HEK293 (cell line): ENCODE data around the gene EXOC3.

ENCODE experiments used
- CTCF ChIA-PET: fragments of 350-600 bp; formaldehyde crosslinking; extraction: SDS; loops from one replicate; lab custom pipeline; 2021; ENCODE audit warnings: antibody characterized with exemption; lab: Yijun Ruan, JAX
- POLR2A ChIA-PET: fragments of 300-600 bp; formaldehyde crosslinking; extraction: SDS; loops from one replicate; lab custom pipeline; 2020; ENCODE audit warnings: antibody characterized with exemption, inconsistent platforms; lab: Yijun Ruan, JAX
- H3K27ac ChIP-seq: fragments of 200-500 bp; sonication (Bioruptor generic); 2 replicates; pipeline ENCODE4 v1.5.1; 2014; ENCODE audit warnings: low read depth, low read length, control low read depth, inconsistent platforms; ENCODE audit errors: extremely low read depth
- H3K36me3 ChIP-seq, 2 experiments: fragments of 200-500 bp in 1 of 2; sonication (Bioruptor generic) in 1 of 2; 1 replicate in 1 of 2; 2 replicates in 1 of 2; pipeline ENCODE4 v1.5.1; 2014 to 2017; ENCODE audit warnings: inconsistent platforms in 2 of 2, low read length in 2 of 2; ENCODE audit not compliant: control insufficient read depth in 2 of 2, insufficient read depth in 1 of 2
- H3K4me1 ChIP-seq: fragments of 200-500 bp; sonication (Bioruptor generic); 2 replicates; pipeline ENCODE4 v1.5.1; 2014; ENCODE audit warnings: mild to moderate bottlenecking, low read length, inconsistent platforms; ENCODE audit not compliant: control insufficient read depth, insufficient read depth
- H3K4me3 ChIP-seq: 2 replicates; pipeline ENCODE4 v1.5.1; 2011; ENCODE audit warnings: low read depth, mild to moderate bottlenecking, control low read depth, low read length, moderate library complexity
- H3K9me3 ChIP-seq: fragments of 200-500 bp; sonication (Bioruptor generic); 2 replicates; pipeline ENCODE4 v1.5.1; 2014; ENCODE audit warnings: low read depth, low read length, inconsistent platforms; ENCODE audit not compliant: control insufficient read depth, insufficient read depth
- GFI1B ChIP-seq: fragments of 450-650 bp; formaldehyde crosslinking; IDR thresholded peaks from 2 replicates; pipeline ENCODE4 v1.5.1; 2016; ENCODE audit warnings: missing biosample characterization, missing genetic modification characterization
- HOXC10 ChIP-seq: sonication (generic); formaldehyde crosslinking; IDR thresholded peaks from 2 replicates; pipeline ENCODE4 v1.8.1; 2023; ENCODE audit warnings: mild to moderate bottlenecking, missing genetic modification reagents
- IKZF3 ChIP-seq: fragments of 450-650 bp; IDR thresholded peaks from 2 replicates; pipeline ENCODE4 v1.5.0; 2018; ENCODE audit warnings: missing biosample characterization, mild to moderate bottlenecking, missing genetic modification characterization, moderate library complexity
- KLF10 ChIP-seq: fragments of 450-650 bp; IDR thresholded peaks from 2 replicates; pipeline ENCODE4 v1.5.1; 2018; ENCODE audit warnings: missing biosample characterization, mild to moderate bottlenecking, missing genetic modification characterization
- KLF17 ChIP-seq: fragments of 450-650 bp; formaldehyde crosslinking; IDR thresholded peaks from 2 replicates; pipeline ENCODE4 v1.5.1; 2016; ENCODE audit warnings: missing biosample characterization, missing genetic modification characterization
- REPIN1 ChIP-seq: fragments of 450-650 bp; formaldehyde crosslinking; IDR thresholded peaks from 2 replicates; pipeline ENCODE4 v1.5.1; 2017; ENCODE audit warnings: missing biosample characterization, missing genetic modification characterization, low read depth
- REST ChIP-seq: fragments of 450-650 bp; formaldehyde crosslinking; IDR thresholded peaks from 2 replicates; pipeline ENCODE4 v1.5.1; 2016; ENCODE audit warnings: missing biosample characterization, missing genetic modification characterization
- SP2 ChIP-seq: fragments of 450-650 bp; formaldehyde crosslinking; IDR thresholded peaks from 2 replicates; pipeline ENCODE4 v1.5.1; 2016; ENCODE audit warnings: missing biosample characterization, missing genetic modification characterization
- TCF7L2 ChIP-seq: IDR thresholded peaks from 2 replicates; pipeline ENCODE4 v1.6.1; 2011; ENCODE audit warnings: low read depth, mild to moderate bottlenecking, inconsistent platforms, low read length, moderate library complexity, borderline replicate concordance
- ZBTB48 ChIP-seq: fragments of 450-650 bp; formaldehyde crosslinking; IDR thresholded peaks from 2 replicates; pipeline ENCODE4 v1.5.1; 2016; ENCODE audit warnings: missing biosample characterization, missing genetic modification characterization
- ZNF121 ChIP-seq: fragments of 450-650 bp; formaldehyde crosslinking; IDR thresholded peaks from 2 replicates; pipeline ENCODE4 v1.5.1; 2016; ENCODE audit warnings: missing biosample characterization, missing genetic modification characterization
- ZNF214 ChIP-seq: fragments of 450-650 bp; formaldehyde crosslinking; IDR thresholded peaks from 2 replicates; pipeline ENCODE4 v1.5.1; 2017; ENCODE audit warnings: missing biosample characterization, mild to moderate bottlenecking, missing genetic modification characterization, borderline replicate concordance
- ZNF335 ChIP-seq: fragments of 450-650 bp; formaldehyde crosslinking; conservative IDR thresholded peaks from 2 replicates; pipeline ENCODE4 v1.5.1; 2016; ENCODE audit warnings: missing biosample characterization, missing genetic modification characterization
- ZNF560 ChIP-seq: fragments of 450-650 bp; formaldehyde crosslinking; IDR thresholded peaks from 2 replicates; pipeline ENCODE4 v1.5.1; 2017; ENCODE audit warnings: missing biosample characterization, missing genetic modification characterization, borderline replicate concordance
- ZNF561 ChIP-seq: fragments of 450-650 bp; IDR thresholded peaks from 2 replicates; pipeline ENCODE4 v1.5.1; 2018; ENCODE audit warnings: missing biosample characterization, missing genetic modification characterization, borderline replicate concordance
- ZNF610 ChIP-seq: fragments of 450-650 bp; formaldehyde crosslinking; IDR thresholded peaks from 2 replicates; pipeline ENCODE4 v1.5.1; 2016; ENCODE audit warnings: missing biosample characterization, missing genetic modification characterization, borderline replicate concordance
- ZNF639 ChIP-seq: fragments of 450-650 bp; formaldehyde crosslinking; IDR thresholded peaks from 2 replicates; pipeline ENCODE4 v1.5.1; 2016; ENCODE audit warnings: missing biosample characterization, missing genetic modification characterization
- ZNF660 ChIP-seq: fragments of 450-650 bp; IDR thresholded peaks from 2 replicates; pipeline ENCODE4 v1.5.1; 2018; ENCODE audit warnings: missing biosample characterization, mild to moderate bottlenecking, missing genetic modification characterization
- TF ChIP-seq, protein P1 (sequence below): fragments of 450-650 bp; formaldehyde crosslinking; IDR thresholded peaks from 2 replicates; pipeline ENCODE4 v1.5.1; 2016; ENCODE audit warnings: missing biosample characterization, missing genetic modification characterization
- TF ChIP-seq, protein P2 (sequence below): fragments of 450-650 bp; formaldehyde crosslinking; IDR thresholded peaks from 2 replicates; pipeline ENCODE4 v1.5.1; 2016; ENCODE audit warnings: missing biosample characterization, missing genetic modification characterization

EXOC3 gene

GRCh38 chr5:395156-395920, 47.6 kb upstream of the EXOC3 start:
- Histone ChIP-seq H3K4me3 (no peak overlapping the region), H3K4me1 (peaks cover 16% of the 10 kb centered on the region), H3K9me3 (no peaks in the 10 kb centered on the region), H3K36me3 (no peaks in the 10 kb centered on the region), H3K27ac (no peak overlapping the region)
- no peak for TF ChIP-seq ZNF561 (tag by site-specific recombination)
- no peak for TF ChIP-seq TCF7L2
- TF ChIP-seq, protein P1, sequence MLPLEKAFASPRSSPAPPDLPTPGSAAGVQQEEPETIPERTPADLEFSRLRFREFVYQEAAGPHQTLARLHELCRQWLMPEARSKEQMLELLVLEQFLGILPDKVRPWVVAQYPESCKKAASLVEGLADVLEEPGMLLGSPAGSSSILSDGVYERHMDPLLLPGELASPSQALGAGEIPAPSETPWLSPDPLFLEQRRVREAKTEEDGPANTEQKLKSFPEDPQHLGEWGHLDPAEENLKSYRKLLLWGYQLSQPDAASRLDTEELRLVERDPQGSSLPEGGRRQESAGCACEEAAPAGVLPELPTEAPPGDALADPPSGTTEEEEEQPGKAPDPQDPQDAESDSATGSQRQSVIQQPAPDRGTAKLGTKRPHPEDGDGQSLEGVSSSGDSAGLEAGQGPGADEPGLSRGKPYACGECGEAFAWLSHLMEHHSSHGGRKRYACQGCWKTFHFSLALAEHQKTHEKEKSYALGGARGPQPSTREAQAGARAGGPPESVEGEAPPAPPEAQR (tag by site-specific recombination): no peak
- no peak for TF ChIP-seq REST (tag by site-specific recombination)
- TF ChIP-seq SP2 (tag by site-specific recombination): no peak
- no peak for TF ChIP-seq IKZF3 (tag by site-specific recombination)
- no peak for TF ChIP-seq KLF17 (tag by site-specific recombination)
- TF ChIP-seq REPIN1 (tag by site-specific recombination): no peak
- no peak for TF ChIP-seq HOXC10
- TF ChIP-seq ZNF335 (tag by site-specific recombination): no peak
- no peak for TF ChIP-seq ZNF639 (tag by site-specific recombination)
- TF ChIP-seq ZNF121: no peak
- TF ChIP-seq ZNF560 (tag by site-specific recombination): no peak
- no peak for TF ChIP-seq ZNF660 (tag by site-specific recombination)
- TF ChIP-seq ZBTB48 (tag by site-specific recombination): no peak
- no peak for TF ChIP-seq ZNF214
- TF ChIP-seq GFI1B (tag by site-specific recombination): no peak
- TF ChIP-seq ZNF610 (tag by site-specific recombination): no peak
- no peak for TF ChIP-seq KLF10
- TF ChIP-seq, protein P2, sequence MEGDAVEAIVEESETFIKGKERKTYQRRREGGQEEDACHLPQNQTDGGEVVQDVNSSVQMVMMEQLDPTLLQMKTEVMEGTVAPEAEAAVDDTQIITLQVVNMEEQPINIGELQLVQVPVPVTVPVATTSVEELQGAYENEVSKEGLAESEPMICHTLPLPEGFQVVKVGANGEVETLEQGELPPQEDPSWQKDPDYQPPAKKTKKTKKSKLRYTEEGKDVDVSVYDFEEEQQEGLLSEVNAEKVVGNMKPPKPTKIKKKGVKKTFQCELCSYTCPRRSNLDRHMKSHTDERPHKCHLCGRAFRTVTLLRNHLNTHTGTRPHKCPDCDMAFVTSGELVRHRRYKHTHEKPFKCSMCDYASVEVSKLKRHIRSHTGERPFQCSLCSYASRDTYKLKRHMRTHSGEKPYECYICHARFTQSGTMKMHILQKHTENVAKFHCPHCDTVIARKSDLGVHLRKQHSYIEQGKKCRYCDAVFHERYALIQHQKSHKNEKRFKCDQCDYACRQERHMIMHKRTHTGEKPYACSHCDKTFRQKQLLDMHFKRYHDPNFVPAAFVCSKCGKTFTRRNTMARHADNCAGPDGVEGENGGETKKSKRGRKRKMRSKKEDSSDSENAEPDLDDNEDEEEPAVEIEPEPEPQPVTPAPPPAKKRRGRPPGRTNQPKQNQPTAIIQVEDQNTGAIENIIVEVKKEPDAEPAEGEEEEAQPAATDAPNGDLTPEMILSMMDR (tag by site-specific recombination): no peak
- POLR2A ChIA-PET: interaction anchor here (0.5 kb wide), 1 partner anchor 22 kb away, joined by 3 read pairs; no protein-coding TSS in a partner anchor
- CTCF ChIA-PET: no interaction called here
